HepG2 (cell line): ENCODE data around the gene PSEN1. TPM values are rescaled to one million over a fixed set of nuclear protein-coding genes. Genes with fewer than 3 reads are reported as not detected.

Experiments
- AHR ChIP-seq: IDR thresholded peaks from 2 replicates; pipeline ENCODE4 v1.6.1; 2018; ENCODE audit warnings: missing genetic modification reagents, missing compliant biosample characterization
- ARID2 ChIP-seq: sonication (generic); formaldehyde crosslinking; IDR thresholded peaks from 2 replicates; pipeline ENCODE4 v1.8.1; 2022; ENCODE audit warnings: mild to moderate bottlenecking, missing genetic modification reagents, borderline replicate concordance
- ATRX ChIP-seq: sonication (generic); formaldehyde crosslinking; IDR thresholded peaks from 2 replicates; pipeline ENCODE4 v1.4.0; 2020; ENCODE audit warnings: missing genetic modification reagents, borderline replicate concordance
- EZH2 ChIP-seq: conservative IDR thresholded peaks from 2 replicates; pipeline ENCODE4 v1.6.1; 2012; ENCODE audit warnings: mild to moderate bottlenecking, low read depth, low read length, moderate library complexity
- FOXK2 ChIP-seq: fragments of 450-650 bp; IDR thresholded peaks from 2 replicates; pipeline ENCODE4 v1.6.1; 2016
- HNRNPK ChIP-seq: fragments of 200-400 bp; formaldehyde crosslinking; IDR thresholded peaks from 2 replicates; pipeline ENCODE4 v1.6.1; 2018; ENCODE audit warnings: low read length, low read depth, moderate library complexity, mild to moderate bottlenecking; ENCODE audit not compliant: poor library complexity, severe bottlenecking
- RBM39 ChIP-seq: fragments of 200-400 bp; formaldehyde crosslinking; IDR thresholded peaks from one replicate; pipeline ENCODE4 v1.6.1; 2018; ENCODE audit warnings: antibody characterized with exemption, mild to moderate bottlenecking, low read depth, low read length; ENCODE audit not compliant: poor library complexity, severe bottlenecking
- SP2 ChIP-seq: sonication (generic); formaldehyde crosslinking; IDR thresholded peaks from 2 replicates; pipeline ENCODE4 v1.5.1; 2020; ENCODE audit warnings: mild to moderate bottlenecking, missing genetic modification reagents
- STAT5B ChIP-seq: sonication (generic); formaldehyde crosslinking; IDR thresholded peaks from 2 replicates; pipeline ENCODE4 v1.4.0; 2020; ENCODE audit warnings: missing genetic modification reagents
- UBTF ChIP-seq: sonication (generic); formaldehyde crosslinking; IDR thresholded peaks from 2 replicates; pipeline ENCODE4 v1.4.0; 2020; ENCODE audit warnings: mild to moderate bottlenecking, missing genetic modification reagents
- ZKSCAN1 ChIP-seq: fragments of 150-350 bp; IDR thresholded peaks from 2 replicates; pipeline ENCODE4 v1.6.1; 2014; ENCODE audit warnings: low read length
- ZMAT3 ChIP-seq: sonication (generic); formaldehyde crosslinking; conservative IDR thresholded peaks from 2 replicates; pipeline ENCODE4 v1.7.0; 2021; ENCODE audit warnings: missing genetic modification reagents
- ZNF337 ChIP-seq: sonication (generic); formaldehyde crosslinking; IDR thresholded peaks from 2 replicates; pipeline ENCODE4 v1.5.1; 2020; ENCODE audit warnings: missing genetic modification reagents, low read depth, mild to moderate bottlenecking, borderline replicate concordance
- ZNF503 ChIP-seq: sonication (generic); formaldehyde crosslinking; IDR thresholded peaks from 2 replicates; pipeline ENCODE4 v1.4.0; 2020; ENCODE audit warnings: missing genetic modification reagents
- ZNF510 ChIP-seq: sonication (generic); formaldehyde crosslinking; IDR thresholded peaks from 2 replicates; pipeline ENCODE4 v1.4.0; 2020; ENCODE audit warnings: low read depth, mild to moderate bottlenecking, missing genetic modification reagents
- ZNF572 ChIP-seq: sonication (generic); formaldehyde crosslinking; IDR thresholded peaks from 2 replicates; pipeline ENCODE4 v1.5.1; 2020; ENCODE audit warnings: mild to moderate bottlenecking, missing genetic modification reagents
- ZNF577 ChIP-seq: sonication (generic); formaldehyde crosslinking; IDR thresholded peaks from 2 replicates; pipeline ENCODE4 v1.4.0; 2020; ENCODE audit warnings: mild to moderate bottlenecking, low read depth, missing genetic modification reagents, borderline replicate concordance
- ZNF609 ChIP-seq: sonication (generic); formaldehyde crosslinking; IDR thresholded peaks from 2 replicates; pipeline ENCODE4 v1.4.0; 2020; ENCODE audit warnings: mild to moderate bottlenecking, missing genetic modification reagents, borderline replicate concordance
- ZSCAN25 ChIP-seq: sonication (generic); formaldehyde crosslinking; IDR thresholded peaks from 2 replicates; pipeline ENCODE4 v1.8.0; 2022; ENCODE audit warnings: mild to moderate bottlenecking, missing genetic modification reagents
- polyA plus RNA-seq, 8 experiments: library from polyadenylated mRNA; depleted of rRNA in 3 of 8; stranded (reverse) in 7 of 8; unstranded in 1 of 8; fragments of >200 nt; fragmentation: Illumina TruSeq in 4 of 8; extraction: Trizol in 4 of 8; gene quantifications; 2 replicates each; pipeline versions ENCODE4 v1.2.1 to v1.2.3, GENCODE V29; 2011 to 2016; ENCODE audit warnings: low read depth in 4 of 8, missing spikeins in 1 of 8, mixed read lengths in 1 of 8; ENCODE audit not compliant: insufficient read depth in 1 of 8
- total RNA-seq, 5 experiments: library from RNA; depleted of rRNA; stranded (reverse); fragments of >200 nt; fragmentation: Illumina TruSeq; extraction: Trizol; gene quantifications; 2 replicates each; pipeline ENCODE4 v1.2.3, GENCODE V29; 2016; ENCODE audit warnings: low read depth in 1 of 5
- TF ChIP-seq, protein P1 (sequence below): IDR thresholded peaks from 2 replicates; pipeline ENCODE4 v1.6.1; 2016; ENCODE audit warnings: missing genetic modification reagents, missing compliant biosample characterization

Gene PSEN1
- total and polyA plus RNA-seq, 2 of the 13 experiments (the other 11 are each of a cell fraction or from before 2014, with no cell fraction given): 12.5 to 26.6 TPM

GRCh38 chr14:73136387-73137225 lies at the start of gene PSEN1 (continued):
- no peak for TF ChIP-seq ZNF609
- TF ChIP-seq UBTF (CRISPR knock-in tag): peak; percentile 71
- TF ChIP-seq ZNF577 (CRISPR knock-in tag): no peak
- TF ChIP-seq HNRNPK: no peak
- TF ChIP-seq SP2 (CRISPR knock-in tag): peak; percentile 58
- TF ChIP-seq, protein P1, sequence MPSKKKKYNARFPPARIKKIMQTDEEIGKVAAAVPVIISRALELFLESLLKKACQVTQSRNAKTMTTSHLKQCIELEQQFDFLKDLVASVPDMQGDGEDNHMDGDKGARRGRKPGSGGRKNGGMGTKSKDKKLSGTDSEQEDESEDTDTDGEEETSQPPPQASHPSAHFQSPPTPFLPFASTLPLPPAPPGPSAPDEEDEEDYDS: peak; percentile 78
- TF ChIP-seq ATRX: no peak
- TF ChIP-seq ZNF503: peak; percentile 79; the same call in 1 of the 2 replicates
- TF ChIP-seq ZKSCAN1: no peak
- TF ChIP-seq EZH2: no peak
- TF ChIP-seq ZNF572: no peak
- TF ChIP-seq AHR (CRISPR knock-in tag): no peak
- TF ChIP-seq FOXK2: no peak
- TF ChIP-seq ZNF337 (CRISPR knock-in tag): no peak
- TF ChIP-seq RBM39: peak; percentile 63
- TF ChIP-seq ZNF510 (CRISPR knock-in tag): no peak
- TF ChIP-seq ZMAT3 (CRISPR knock-in tag): no peak
- TF ChIP-seq ZSCAN25 (CRISPR knock-in tag): no peak
- TF ChIP-seq ARID2 (CRISPR knock-in tag): no peak
- TF ChIP-seq STAT5B (CRISPR knock-in tag): no peak
